SK-N-SH (cell line): Measurements from ENCODE around the gene CCR5. TPM values are rescaled to one million over a fixed set of nuclear protein-coding genes. Genes with fewer than 3 reads are reported as not detected.
"Not testable (repeated sequence)": the region's sequence is repeated elsewhere in the genome, so short reads cannot be mapped to it uniquely, and the experiment has no call there.

Source experiments
- CTCF ChIA-PET: fragments of 300-600, 350-600 bp; formaldehyde crosslinking; extraction: SDS; loops from one replicate; lab custom pipeline; 2021; lab: Yijun Ruan, JAX
- POLR2A ChIA-PET: fragments of 350-600 bp; sonication (Branson Sonifier 250); formaldehyde crosslinking; extraction: SDS; loops from one replicate; lab custom pipeline; 2020; ENCODE audit warnings: antibody characterized with exemption, inconsistent platforms; lab: Yijun Ruan, JAX
- DNase-seq: peaks from one replicate; pipeline ENCODE4 v3.0.0; 2012
- H2AFZ ChIP-seq: fragments of 200-600 bp; sonication (generic); 2 replicates; pipeline ENCODE4 v1.8.1; 2016; ENCODE audit warnings: antibody characterized with exemption, mild to moderate bottlenecking, low read depth
- H3F3A ChIP-seq: fragments of 200-600 bp; sonication (generic); replicated peaks from 2 replicates; pipeline ENCODE3; 2016; ENCODE audit warnings: antibody characterized with exemption, mild to moderate bottlenecking; ENCODE audit not compliant: insufficient read depth
- H3K27ac ChIP-seq, 2 experiments: fragments of 200-500 bp in 1 of 2; fragments of 200-600 bp in 1 of 2; sonication (Bioruptor generic) in 1 of 2; sonication (generic), shearing (Covaris generic) in 1 of 2; 2 replicates each; pipeline versions ENCODE4 v1.5.1 to v1.6.1; 2014 to 2016; ENCODE audit warnings: low read depth in 2 of 2, inconsistent platforms in 1 of 2, low read length in 1 of 2, mild to moderate bottlenecking in 1 of 2, mixed read lengths in 1 of 2
- H3K27me3 ChIP-seq: fragments of 200-600 bp; sonication (generic), shearing (Covaris generic); 2 replicates; pipeline ENCODE4 v1.6.1; 2016; ENCODE audit warnings: mixed run types; ENCODE audit not compliant: insufficient read depth
- H3K36me3 ChIP-seq, 2 experiments: fragments of 200-500 bp in 1 of 2; fragments of 200-600 bp in 1 of 2; sonication (Bioruptor generic) in 1 of 2; sonication (generic) in 1 of 2; replicated peaks in 1 of 2; 2 replicates each; pipeline versions ENCODE3 to v1.5.1; 2014 to 2016; ENCODE audit warnings: low read length in 1 of 2, mild to moderate bottlenecking in 1 of 2; ENCODE audit not compliant: insufficient read depth in 2 of 2, control insufficient read depth in 1 of 2
- H3K4me1 ChIP-seq, 2 experiments: fragments of 200-500 bp in 1 of 2; fragments of 200-600 bp in 1 of 2; sonication (Bioruptor generic) in 1 of 2; sonication (generic), shearing (Covaris generic) in 1 of 2; 2 replicates each; pipeline versions ENCODE4 v1.5.1 to v1.6.1; 2014 to 2016; ENCODE audit warnings: low read depth in 1 of 2, low read length in 1 of 2, mixed run types in 1 of 2; ENCODE audit not compliant: insufficient read depth in 2 of 2, control insufficient read depth in 1 of 2
- H3K4me2 ChIP-seq: fragments of 200-600 bp; sonication (generic), shearing (Covaris generic); 2 replicates; pipeline ENCODE4 v1.6.1; 2017; ENCODE audit warnings: mixed run types
- H3K4me3 ChIP-seq, 2 experiments: fragments of 200-500 bp in 1 of 2; fragments of 200-600 bp in 1 of 2; sonication (Bioruptor generic) in 1 of 2; sonication (generic), shearing (Covaris generic) in 1 of 2; 2 replicates each; pipeline versions ENCODE4 v1.5.1 to v1.8.1; 2014 to 2016; ENCODE audit warnings: low read depth in 2 of 2, inconsistent platforms in 1 of 2, low read length in 1 of 2, mild to moderate bottlenecking in 1 of 2, mixed read lengths in 1 of 2, moderate library complexity in 1 of 2
- H3K79me2 ChIP-seq: fragments of 200-600 bp; sonication (generic); 2 replicates; pipeline ENCODE4 v1.8.1; 2017; ENCODE audit warnings: mild to moderate bottlenecking; ENCODE audit not compliant: insufficient read depth
- H3K9ac ChIP-seq: fragments of 200-600 bp; sonication (generic); 2 replicates; pipeline ENCODE4 v1.6.1; 2017; ENCODE audit warnings: mixed run types
- H3K9me2 ChIP-seq: fragments of 200-600 bp; sonication (generic); 2 replicates; pipeline ENCODE4 v1.6.1; 2017; ENCODE audit warnings: mixed run types
- H3K9me3 ChIP-seq: fragments of 200-600 bp; sonication (generic); 2 replicates; pipeline ENCODE4 v1.6.1; 2017; ENCODE audit warnings: mixed run types, mild to moderate bottlenecking, moderate library complexity
- H4K20me1 ChIP-seq: fragments of 200-600 bp; sonication (generic); 2 replicates; pipeline ENCODE4 v1.6.1; 2017; ENCODE audit warnings: mild to moderate bottlenecking, mixed run types; ENCODE audit not compliant: insufficient read depth
- CTCF ChIP-seq: fragments of 200-600 bp; sonication (generic); IDR thresholded peaks from 2 replicates; pipeline ENCODE4 v1.6.1; 2017; ENCODE audit warnings: antibody characterized with exemption, mild to moderate bottlenecking, moderate library complexity
- ELF1 ChIP-seq: IDR thresholded peaks from 2 replicates; pipeline ENCODE4 v1.4.0; 2012
- FOXJ3 ChIP-seq: sonication (generic); formaldehyde crosslinking; IDR thresholded peaks from 2 replicates; pipeline ENCODE4 v1.5.1; 2020; ENCODE audit warnings: mild to moderate bottlenecking, missing genetic modification reagents
- FOXM1 ChIP-seq: IDR thresholded peaks from 2 replicates; pipeline ENCODE4 v1.4.0; 2012; ENCODE audit warnings: low read depth, mild to moderate bottlenecking
- GATA2 ChIP-seq: sonication (generic); formaldehyde crosslinking; IDR thresholded peaks from 2 replicates; pipeline ENCODE4 v1.5.0; 2020; ENCODE audit warnings: mild to moderate bottlenecking, missing genetic modification reagents
- IRF3 ChIP-seq: fragments of 150-350 bp; IDR thresholded peaks from 2 replicates; pipeline ENCODE4 v1.6.1; 2016; ENCODE audit warnings: mild to moderate bottlenecking, low read depth, low read length
- JUND ChIP-seq: IDR thresholded peaks from 2 replicates; pipeline ENCODE4 v1.4.0; 2012
- NRF1 ChIP-seq: IDR thresholded peaks from 2 replicates; pipeline ENCODE4 v1.6.1; 2012; ENCODE audit warnings: low read depth, mild to moderate bottlenecking, low read length
- PBX3 ChIP-seq: IDR thresholded peaks from 2 replicates; pipeline ENCODE4; 2012
- POLR2AphosphoS5 ChIP-seq: IDR thresholded peaks from 2 replicates; pipeline ENCODE4 v1.6.1; 2012; ENCODE audit warnings: low read depth, low read length
- RAD21 ChIP-seq: IDR thresholded peaks from 2 replicates; pipeline ENCODE4 v1.6.1; 2012; ENCODE audit warnings: mild to moderate bottlenecking, low read length
- RCOR1 ChIP-seq: fragments of 150-350 bp; IDR thresholded peaks from 2 replicates; pipeline ENCODE4 v1.6.1; 2017; ENCODE audit warnings: antibody characterized with exemption, low read length
- REST ChIP-seq: IDR thresholded peaks from 2 replicates; pipeline ENCODE4 v1.6.1; 2012; ENCODE audit warnings: mild to moderate bottlenecking, low read depth, low read length, moderate library complexity
- RFX5 ChIP-seq: IDR thresholded peaks from 2 replicates; pipeline ENCODE4 v1.6.1; 2012; ENCODE audit warnings: mild to moderate bottlenecking, improper control_type of control experiment, low read length
- USF1 ChIP-seq: IDR thresholded peaks from 2 replicates; pipeline ENCODE4 v1.4.0; 2012; ENCODE audit warnings: low read depth, borderline replicate concordance
- ZBTB33 ChIP-seq: IDR thresholded peaks from 2 replicates; pipeline ENCODE4 v1.4.0; 2012; ENCODE audit warnings: low read depth, borderline replicate concordance
- WGBS: methylation state at CpG from one replicate; pipeline ENCODE4 v1.1.6; 2017; ENCODE audit warnings: low lambda C conversion rate; 5-methylcytosine and 5-hydroxymethylcytosine counted together
- polyA plus RNA-seq, 3 experiments: library from polyadenylated mRNA; depleted of rRNA; stranded (reverse); fragments of >200 nt; gene quantifications; 2 replicates each; pipeline ENCODE4 v1.2.3, GENCODE V29; 2012

The CCR5 gene
- polyA plus RNA-seq, 1 of the 3 experiments (the other 2 are of a cell fraction), result not detected

GRCh38 chr3:46325645-46326300 is 45.0 kb upstream of the CCR5 start:
- Histone ChIP-seq H2AFZ (no peak overlapping the region), H3F3A (no peaks in the 10 kb centered on the region), H4K20me1 (no peaks in the 10 kb centered on the region), H3K36me3 (no peaks in the 10 kb centered on the region), H3K27me3 (no peaks in the 10 kb centered on the region; the same call in 1 of the 2 replicates), H3K9ac (no peak overlapping the region), H3K27ac (no peak overlapping the region), H3K4me2 (no peak overlapping the region), H3K4me3 (no peak overlapping the region), H3K9me2 (no peaks in the 10 kb centered on the region), H3K9me3 (no peaks in the 10 kb centered on the region), H3K4me1 (no peaks in the 10 kb centered on the region), H3K79me2 (no peaks in the 10 kb centered on the region)
- DNase-seq, result no peak
- TF ChIP-seq ZBTB33 (no peak), FOXM1 (no peak), NRF1 (no peak), ELF1 (no peak), RFX5 (no peak), RAD21 (no peak), RCOR1 (no peak), PBX3 (no peak), CTCF (no peak), FOXJ3 (CRISPR knock-in tag) (no peak), IRF3 (no peak), JUND (no peak), GATA2 (CRISPR knock-in tag) (no peak), REST (no peak), POLR2AphosphoS5 (no peak), USF1 (no peak)
- CTCF ChIA-PET, result interaction anchor here (0.5 kb wide), 1 partner anchor 117 kb away, joined by 4 read pairs; no protein-coding TSS in a partner anchor
- POLR2A ChIA-PET, result no interaction called here
- no CpG with 5 or more reads among the region's 1 CpG for WGBS

GRCh38 chr3:46330676-46331075 is 40.1 kb upstream of the CCR5 start:
- H3F3A ChIP-seq, H2AFZ ChIP-seq, H3K9me3 ChIP-seq, POLR2A ChIA-PET, H3K36me3 ChIP-seq, H3K27ac ChIP-seq, DNase-seq, H3K9me2 ChIP-seq, CTCF ChIA-PET, H3K4me1 ChIP-seq, H3K79me2 ChIP-seq, H3K4me2 ChIP-seq, H4K20me1 ChIP-seq, H3K4me3 ChIP-seq, H3K9ac ChIP-seq, H3K27me3 ChIP-seq: not testable (repeated sequence)
- 13% methylated on average over 3 of the region's 3 CpGs for WGBS
